Measurements from ENCODE around the gene ZNF397.

DNA sequence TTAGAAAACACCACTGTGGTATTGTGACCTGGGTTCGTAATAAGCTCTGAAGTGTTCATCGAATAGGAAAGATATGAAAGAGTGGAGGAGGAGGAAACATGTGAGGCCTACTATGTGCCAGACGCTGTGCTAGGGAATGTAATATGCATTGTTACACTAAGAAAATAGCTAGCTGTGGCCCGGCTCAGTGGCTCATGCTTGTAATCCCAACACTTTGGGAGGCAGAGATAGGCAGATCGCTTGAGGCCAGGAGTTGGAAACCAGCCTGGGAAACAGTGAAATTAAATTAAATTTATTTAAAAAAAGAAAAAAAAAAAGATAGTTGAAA is 49.2 kb upstream of the ZNF397 start:
- no peak for TF ChIP-seq CTCF (conservative IDR thresholded peaks at IDR 0.05)
- no peak for TF ChIP-seq ZFX (IDR thresholded peaks at IDR 0.05)

All from C4-2B (cell line).